K562 (cell line): ENCODE data around the gene IDI2. TPM values are rescaled to one million over a fixed set of nuclear protein-coding genes. Genes with fewer than 3 reads are reported as not detected.

ENCODE experiments used
- ATF1 ChIP-seq, 2 experiments: fragments of 450-650 bp in 1 of 2; IDR thresholded peaks; 2 replicates each; pipeline ENCODE4 v1.6.1; 2016; ENCODE audit warnings: missing compliant biosample characterization in 1 of 2, missing genetic modification characterization in 1 of 2
- HDAC6 ChIP-seq: IDR thresholded peaks from 2 replicates; pipeline ENCODE4 v1.6.1; 2012; ENCODE audit warnings: low read depth, mild to moderate bottlenecking, control low read depth, inconsistent platforms, low read length, moderate library complexity
- HMGN3 ChIP-seq: IDR thresholded peaks from 2 replicates; pipeline ENCODE4 v1.6.1; 2011; ENCODE audit warnings: borderline replicate concordance, low read depth, mild to moderate bottlenecking, mixed read lengths, low read length; ENCODE audit not compliant: insufficient read length; ENCODE audit errors: extremely low read depth
- HSF4 ChIP-seq: fragments of 250-450 bp; sonication (Bioruptor Pico); IDR thresholded peaks from 2 replicates; pipeline ENCODE4 v2.1.2; 2022; ENCODE audit warnings: mild to moderate bottlenecking, moderate library complexity, borderline replicate concordance
- KDM4B ChIP-seq, 2 experiments: fragments of 450-650 bp in 1 of 2; sonication (generic) in 1 of 2; IDR thresholded peaks; 2 replicates each; pipeline ENCODE4 v1.6.1; 2016 to 2017; ENCODE audit warnings: borderline replicate concordance in 2 of 2, antibody characterized with exemption in 1 of 2, low read depth in 1 of 2, mild to moderate bottlenecking in 1 of 2
- KLF13 ChIP-seq: fragments of 450-650 bp; IDR thresholded peaks from 2 replicates; pipeline ENCODE4 v1.6.1; 2016; ENCODE audit warnings: missing genetic modification characterization, low read depth, mild to moderate bottlenecking, missing compliant biosample characterization, moderate library complexity, borderline replicate concordance
- MED1 ChIP-seq: sonication (generic); formaldehyde crosslinking; IDR thresholded peaks from 2 replicates; pipeline ENCODE4 v1.8.1; 2023; ENCODE audit warnings: missing genetic modification reagents, borderline replicate concordance
- NR3C1 ChIP-seq: sonication (generic); formaldehyde crosslinking; IDR thresholded peaks from 2 replicates; pipeline ENCODE4 v1.8.1; 2022; ENCODE audit warnings: missing genetic modification reagents
- SREBF1 ChIP-seq: fragments of 150-350 bp; IDR thresholded peaks from 2 replicates; pipeline ENCODE4 v1.6.1; 2014; ENCODE audit warnings: antibody characterized with exemption, low read depth, low read length, borderline replicate concordance
- TCF3 ChIP-seq: sonication (generic); formaldehyde crosslinking; IDR thresholded peaks from 2 replicates; pipeline ENCODE4 v1.4.0; 2020; ENCODE audit warnings: mild to moderate bottlenecking, missing genetic modification reagents
- ZKSCAN3 ChIP-seq: fragments of 250-450 bp; sonication (Bioruptor Pico); IDR thresholded peaks from 2 replicates; pipeline ENCODE4 v1.4.0; 2020
- ZNF76 ChIP-seq: fragments of 250-450 bp; sonication (Bioruptor Pico); IDR thresholded peaks from 2 replicates; pipeline ENCODE4 v1.4.0; 2020; ENCODE audit warnings: mild to moderate bottlenecking, moderate library complexity, borderline replicate concordance
- polyA plus RNA-seq, 8 experiments: library from polyadenylated mRNA; depleted of rRNA in 4 of 8; stranded (reverse) in 5 of 8; unstranded in 3 of 8; fragments of >200 nt; fragmentation: Nextera tagmentation in 2 of 8; fragmentation: Illumina TruSeq in 1 of 8; extraction: Ambion mirVana in 2 of 8; extraction: Trizol in 1 of 8; gene quantifications; 2 replicates each; pipeline versions ENCODE4 v1.2.1 to v1.2.3, GENCODE V29; 2011 to 2014; ENCODE audit warnings: inconsistent platforms in 1 of 8, missing spikeins in 1 of 8
- total RNA-seq, 7 experiments: library from RNA; depleted of rRNA in 6 of 7; stranded (reverse); fragments of >200 nt in 6 of 7; fragmentation: Illumina TruSeq in 2 of 7; extraction: Trizol in 2 of 7; gene quantifications; 2 replicates each; pipeline versions ENCODE4 v1.2.1 to v1.2.3, GENCODE V29; 2011 to 2021; ENCODE audit warnings: low replicate concordance in 1 of 7
- TF ChIP-seq, protein P1 (sequence below): fragments of 450-650 bp; formaldehyde crosslinking; conservative IDR thresholded peaks from 2 replicates; pipeline ENCODE4 v1.4.0; 2022; ENCODE audit warnings: mild to moderate bottlenecking, missing genetic modification characterization
- TF ChIP-seq, protein P2 (sequence below): fragments of 450-650 bp; formaldehyde crosslinking; IDR thresholded peaks from 2 replicates; pipeline ENCODE4 v1.4.0; 2020; ENCODE audit warnings: mild to moderate bottlenecking
- TF ChIP-seq, protein P3 (sequence below): fragments of 150-350 bp; conservative IDR thresholded peaks from 2 replicates; pipeline ENCODE4 v1.6.1; 2014; ENCODE audit warnings: low read length
- TF ChIP-seq, protein P4 (sequence below): sonication (generic); formaldehyde crosslinking; IDR thresholded peaks from 2 replicates; pipeline ENCODE4 v1.8.1; 2023; ENCODE audit warnings: mild to moderate bottlenecking, missing genetic modification reagents

The IDI2 gene
- total and polyA plus RNA-seq, 9 of the 15 experiments (the other 6 are each of a cell fraction or from before 2014, with no cell fraction given), result not detected

DNA sequence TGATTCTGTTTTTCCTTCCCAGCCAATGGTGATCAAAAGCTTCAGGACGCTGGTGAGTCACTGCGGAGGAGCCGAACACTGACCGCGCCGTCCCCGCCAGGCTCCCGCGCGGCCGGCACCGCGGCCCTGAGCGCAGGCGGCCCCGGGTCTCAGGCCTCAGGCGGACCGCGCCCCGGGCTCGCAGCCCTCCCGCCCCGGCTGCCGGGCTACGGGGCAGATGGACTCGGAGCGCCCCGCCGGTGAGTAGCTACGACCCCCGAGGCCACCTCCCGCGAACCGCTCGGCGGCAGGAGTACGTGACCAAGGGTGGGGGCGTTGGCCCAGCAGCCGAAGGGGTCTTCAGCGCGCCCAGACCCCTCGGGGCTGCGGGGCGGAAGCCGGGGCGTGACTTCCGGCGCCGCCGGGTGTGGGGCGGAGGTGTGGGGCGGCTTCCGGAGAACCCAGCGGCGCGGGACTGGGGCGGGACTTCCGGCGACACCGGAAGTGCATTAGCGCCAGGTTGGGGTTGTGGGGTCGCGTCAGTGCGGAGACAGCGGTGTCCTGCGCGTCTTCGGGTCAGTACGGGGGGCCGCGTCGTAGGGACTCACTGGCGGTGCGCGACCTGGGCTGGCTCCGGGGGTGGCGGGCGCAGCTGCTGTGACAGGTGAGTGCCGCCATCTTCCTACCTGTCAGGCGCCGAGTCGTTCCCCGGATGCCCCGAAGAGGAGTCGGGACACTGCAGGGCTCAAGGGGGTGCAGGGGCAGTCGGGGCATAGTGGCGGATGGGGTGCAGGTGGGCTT lies 30.9 kb upstream of the IDI2 start, which contains the start of gene WDR37 (continued):
- TF ChIP-seq, protein P1, sequence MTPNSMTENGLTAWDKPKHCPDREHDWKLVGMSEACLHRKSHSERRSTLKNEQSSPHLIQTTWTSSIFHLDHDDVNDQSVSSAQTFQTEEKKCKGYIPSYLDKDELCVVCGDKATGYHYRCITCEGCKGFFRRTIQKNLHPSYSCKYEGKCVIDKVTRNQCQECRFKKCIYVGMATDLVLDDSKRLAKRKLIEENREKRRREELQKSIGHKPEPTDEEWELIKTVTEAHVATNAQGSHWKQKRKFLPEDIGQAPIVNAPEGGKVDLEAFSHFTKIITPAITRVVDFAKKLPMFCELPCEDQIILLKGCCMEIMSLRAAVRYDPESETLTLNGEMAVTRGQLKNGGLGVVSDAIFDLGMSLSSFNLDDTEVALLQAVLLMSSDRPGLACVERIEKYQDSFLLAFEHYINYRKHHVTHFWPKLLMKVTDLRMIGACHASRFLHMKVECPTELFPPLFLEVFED, result 0 out of 2 replicates have a peak, but pooled peaks have one; percentile 24
- TF ChIP-seq, protein P2, sequence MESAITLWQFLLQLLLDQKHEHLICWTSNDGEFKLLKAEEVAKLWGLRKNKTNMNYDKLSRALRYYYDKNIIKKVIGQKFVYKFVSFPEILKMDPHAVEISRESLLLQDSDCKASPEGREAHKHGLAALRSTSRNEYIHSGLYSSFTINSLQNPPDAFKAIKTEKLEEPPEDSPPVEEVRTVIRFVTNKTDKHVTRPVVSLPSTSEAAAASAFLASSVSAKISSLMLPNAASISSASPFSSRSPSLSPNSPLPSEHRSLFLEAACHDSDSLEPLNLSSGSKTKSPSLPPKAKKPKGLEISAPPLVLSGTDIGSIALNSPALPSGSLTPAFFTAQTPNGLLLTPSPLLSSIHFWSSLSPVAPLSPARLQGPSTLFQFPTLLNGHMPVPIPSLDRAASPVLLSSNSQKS (CRISPR knock-in tag), result no peak
- TF ChIP-seq HDAC6, result no peak
- TF ChIP-seq HSF4, result no peak
- TF ChIP-seq ZNF76 (CRISPR knock-in tag), result no peak
- peak; percentile 64 for TF ChIP-seq HMGN3
- TF ChIP-seq, protein P3, sequence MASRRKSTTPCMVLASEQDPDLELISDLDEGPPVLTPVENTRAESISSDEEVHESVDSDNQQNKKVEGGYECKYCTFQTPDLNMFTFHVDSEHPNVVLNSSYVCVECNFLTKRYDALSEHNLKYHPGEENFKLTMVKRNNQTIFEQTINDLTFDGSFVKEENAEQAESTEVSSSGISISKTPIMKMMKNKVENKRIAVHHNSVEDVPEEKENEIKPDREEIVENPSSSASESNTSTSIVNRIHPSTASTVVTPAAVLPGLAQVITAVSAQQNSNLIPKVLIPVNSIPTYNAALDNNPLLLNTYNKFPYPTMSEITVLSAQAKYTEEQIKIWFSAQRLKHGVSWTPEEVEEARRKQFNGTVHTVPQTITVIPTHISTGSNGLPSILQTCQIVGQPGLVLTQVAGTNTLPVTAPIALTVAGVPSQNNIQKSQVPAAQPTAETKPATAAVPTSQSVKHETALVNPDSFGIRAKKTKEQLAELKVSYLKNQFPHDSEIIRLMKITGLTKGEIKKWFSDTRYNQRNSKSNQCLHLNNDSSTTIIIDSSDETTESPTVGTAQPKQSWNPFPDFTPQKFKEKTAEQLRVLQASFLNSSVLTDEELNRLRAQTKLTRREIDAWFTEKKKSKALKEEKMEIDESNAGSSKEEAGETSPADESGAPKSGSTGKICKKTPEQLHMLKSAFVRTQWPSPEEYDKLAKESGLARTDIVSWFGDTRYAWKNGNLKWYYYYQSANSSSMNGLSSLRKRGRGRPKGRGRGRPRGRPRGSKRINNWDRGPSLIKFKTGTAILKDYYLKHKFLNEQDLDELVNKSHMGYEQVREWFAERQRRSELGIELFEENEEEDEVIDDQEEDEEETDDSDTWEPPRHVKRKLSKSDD, result no peak
- TF ChIP-seq KLF13 (tag), result no peak
- TF ChIP-seq NR3C1 (CRISPR knock-in tag), result 0 out of 2 replicates have a peak, but pooled peaks have one; percentile 33
- 0 out of 2 replicates have a peak, but pooled peaks have one; percentile 27 for TF ChIP-seq SREBF1
- no peak for TF ChIP-seq ZKSCAN3 (CRISPR knock-in tag)
- TF ChIP-seq, protein P4, sequence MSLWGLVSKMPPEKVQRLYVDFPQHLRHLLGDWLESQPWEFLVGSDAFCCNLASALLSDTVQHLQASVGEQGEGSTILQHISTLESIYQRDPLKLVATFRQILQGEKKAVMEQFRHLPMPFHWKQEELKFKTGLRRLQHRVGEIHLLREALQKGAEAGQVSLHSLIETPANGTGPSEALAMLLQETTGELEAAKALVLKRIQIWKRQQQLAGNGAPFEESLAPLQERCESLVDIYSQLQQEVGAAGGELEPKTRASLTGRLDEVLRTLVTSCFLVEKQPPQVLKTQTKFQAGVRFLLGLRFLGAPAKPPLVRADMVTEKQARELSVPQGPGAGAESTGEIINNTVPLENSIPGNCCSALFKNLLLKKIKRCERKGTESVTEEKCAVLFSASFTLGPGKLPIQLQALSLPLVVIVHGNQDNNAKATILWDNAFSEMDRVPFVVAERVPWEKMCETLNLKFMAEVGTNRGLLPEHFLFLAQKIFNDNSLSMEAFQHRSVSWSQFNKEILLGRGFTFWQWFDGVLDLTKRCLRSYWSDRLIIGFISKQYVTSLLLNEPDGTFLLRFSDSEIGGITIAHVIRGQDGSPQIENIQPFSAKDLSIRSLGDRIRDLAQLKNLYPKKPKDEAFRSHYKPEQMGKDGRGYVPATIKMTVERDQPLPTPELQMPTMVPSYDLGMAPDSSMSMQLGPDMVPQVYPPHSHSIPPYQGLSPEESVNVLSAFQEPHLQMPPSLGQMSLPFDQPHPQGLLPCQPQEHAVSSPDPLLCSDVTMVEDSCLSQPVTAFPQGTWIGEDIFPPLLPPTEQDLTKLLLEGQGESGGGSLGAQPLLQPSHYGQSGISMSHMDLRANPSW, result no peak
- no peak; the same call in 1 of the 2 replicates for TF ChIP-seq ATF1 (CRISPR knock-in tag; IDR thresholded peaks at IDR 0.05)
- TF ChIP-seq ATF1 (tag; IDR thresholded peaks at IDR 0.05), result peak; percentile 72
- TF ChIP-seq TCF3, result no peak
- peak; percentile 55; the same call in 1 of the 2 replicates for TF ChIP-seq MED1 (CRISPR knock-in tag)
- TF ChIP-seq KDM4B (IDR thresholded peaks at IDR 0.05; ENCODE audit: borderline replicate concordance in 2 of 2, low read depth in 1 of 2), result peak in 1 of 2 experiments; percentile 98; a peak in 2 of 4 replicates
